Cardiac fibroblast (primary cell): ENCODE measurements around the gene UBXN6.

Experiments used
- DNase-seq, 2 donors: peaks; one replicate each; pipeline versions ENCODE4 v3.0.0 to v3.0.0-alpha.2; 2010; ENCODE audit warnings: low read depth in 2 of 2
- H3K4me3 ChIP-seq, 2 donors: replicated peaks in 1 of 2; 1 replicate in 1 of 2; 2 replicates in 1 of 2; pipeline ENCODE4 v1.5.1; 2011; ENCODE audit warnings: low read depth in 2 of 2, low read length in 2 of 2, mild to moderate bottlenecking in 2 of 2, moderate library complexity in 1 of 2
- CTCF ChIP-seq: IDR thresholded peaks from one replicate; pipeline ENCODE4 v1.5.1; 2011; ENCODE audit warnings: low read depth, mild to moderate bottlenecking, low read length, inconsistent platforms

UBXN6 gene

GRCh38 chr19:4493929-4494690 lies 36.5 kb upstream of the UBXN6 start:
- no peak for DNase-seq
- H3K4me3 ChIP-seq: no peak overlapping the region

GRCh38 chr19:4493104-4493928 lies 35.7 kb upstream of the UBXN6 start:
- DNase-seq: no peak
- no peak overlapping the region for H3K4me3 ChIP-seq
- TF ChIP-seq CTCF: no peak

More at GRCh38 chr19:4493929-4494690, 36.5 kb upstream of the UBXN6 start:
- TF ChIP-seq CTCF: no peak

- no peak overlapping the region for H3K4me3 ChIP-seq
- no peak for DNase-seq
- TF ChIP-seq CTCF: no peak
Measured at GRCh38 chr19:4492337-4493103, 34.9 kb upstream of the UBXN6 start.

GRCh38 chr19:4491446-4491845 lies 33.9 kb upstream of the UBXN6 start:
- DNase-seq: no peak
- TF ChIP-seq CTCF: no peak
- no peak overlapping the region for H3K4me3 ChIP-seq

GRCh38 chr19:4488496-4488895 lies 30.9 kb upstream of the UBXN6 start:
- no peak for DNase-seq
- no peak overlapping the region for H3K4me3 ChIP-seq
- no peak for TF ChIP-seq CTCF

- no peak for TF ChIP-seq CTCF
- DNase-seq: no peak
- H3K4me3 ChIP-seq: no peak overlapping the region
Measured at GRCh38 chr19:4487572-4487971, 30.0 kb upstream of the UBXN6 start.
